Ascending aorta (tissue), 2 donors: Measurements from ENCODE around the gene EFNB3. TPM values are rescaled to one million over a fixed set of nuclear protein-coding genes. Genes with fewer than 3 reads are reported as not detected.

Experiments
- DNase-seq, 2 donors: peaks; one replicate each; pipeline ENCODE4 v3.0.0-alpha.2; 2019; ENCODE audit warnings: low spot score in 2 of 2
- H3K27ac ChIP-seq, 2 donors: fragments of 200-600 bp; sonication (generic); one replicate each; pipeline ENCODE4 v1.5.1; 2016 to 2017; ENCODE audit warnings: mild to moderate bottlenecking in 1 of 2
- H3K27me3 ChIP-seq: fragments of 200-600 bp; sonication (generic); one replicate; pipeline ENCODE4 v1.5.1; 2017
- H3K36me3 ChIP-seq, 2 donors: fragments of 200-600 bp; sonication (generic); one replicate each; pipeline ENCODE4 v1.5.1; 2016
- H3K4me1 ChIP-seq, 2 donors: fragments of 200-600 bp; sonication (generic); one replicate each; pipeline ENCODE4 v1.5.1; 2016 to 2017; ENCODE audit warnings: mild to moderate bottlenecking in 1 of 2
- H3K4me3 ChIP-seq, 2 donors: fragments of 200-600 bp; sonication (generic); one replicate each; pipeline ENCODE4 v1.5.1; 2016 to 2017; ENCODE audit warnings: mild to moderate bottlenecking in 1 of 2
- H3K9me3 ChIP-seq, 2 donors: fragments of 200-600 bp; sonication (generic); one replicate each; pipeline ENCODE4 v1.5.1; 2016
- CTCF ChIP-seq, 3 experiments: fragments of 200-600 bp in 2 of 3; fragments of 450-650 bp in 1 of 3; sonication (generic) in 2 of 3; IDR thresholded peaks; one replicate each; pipeline ENCODE4 v1.5.1; 2016 to 2019; ENCODE audit warnings: antibody characterized with exemption in 3 of 3, mild to moderate bottlenecking in 1 of 3, moderate library complexity in 1 of 3
- intact Hi-C: fragments of 100-400 bp; cut with DNase I; formaldehyde crosslinking; loops from one replicate; pipeline ENCODE4 v1.15.1; 2023
- total RNA-seq: library from RNA; depleted of rRNA; stranded (reverse); fragments of >200 nt; gene quantifications from one replicate; pipeline ENCODE4 v1.1.0, GENCODE V29; 2016

EFNB3 gene
- total RNA-seq, 1 donor from 2014 or later, result not detected

DNA sequence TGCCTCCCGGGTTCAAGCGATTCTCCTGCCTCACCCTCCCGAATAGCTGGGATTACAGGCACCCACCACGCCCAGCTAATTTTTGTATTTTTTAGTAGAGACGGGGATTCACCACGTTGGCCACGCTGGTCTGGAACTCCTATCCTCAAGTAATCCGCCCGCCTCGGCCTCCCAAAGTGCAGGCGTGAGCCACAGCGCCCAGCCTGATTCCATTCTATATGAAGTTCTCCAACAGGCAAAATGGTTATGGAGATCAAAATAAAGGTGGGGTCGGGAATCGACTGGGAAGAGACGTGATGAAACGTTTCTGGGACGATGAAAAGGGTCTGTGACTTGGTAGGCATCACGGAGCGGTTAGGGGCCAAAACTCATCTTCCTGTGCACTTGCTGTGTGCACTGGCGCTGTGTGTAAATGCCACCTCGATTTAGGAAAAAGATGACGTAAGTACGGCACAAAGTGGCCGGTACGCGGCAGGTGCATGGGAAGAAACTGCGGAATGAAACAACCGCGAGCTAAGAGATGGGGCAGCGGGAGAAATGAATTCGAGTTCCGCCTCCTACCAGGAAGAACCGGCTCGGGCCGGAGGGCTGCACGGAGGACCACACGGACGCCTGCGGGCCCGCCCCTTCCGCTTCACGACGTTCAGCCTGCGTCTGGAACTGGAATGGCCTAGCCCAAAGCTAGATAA lies 19.3 kb upstream of the EFNB3 start:
- no peak for TF ChIP-seq CTCF (IDR thresholded peaks at IDR 0.05)
- no peaks in the 10 kb centered on the region for H3K27me3 ChIP-seq
- peaks cover 9 to 16% of the 10 kb centered on the region in 2 donors for H3K4me1 ChIP-seq
- no peaks in the 10 kb centered on the region for H3K36me3 ChIP-seq
- peak; percentile 58 to 95 for DNase-seq
- peak overlapping the region; percentile 87 to 94 for H3K27ac ChIP-seq
- H3K4me3 ChIP-seq, result peak overlapping the region; percentile 70 to 79
- intact Hi-C loops, result loop anchor here (2.0 to 10.0 kb wide), 8 partner anchors 149 to 443 kb away; partner anchors contain the start of genes EIF5A, GABARAP, KCTD11 and KDM6B
- H3K9me3 ChIP-seq, result no peaks in the 10 kb centered on the region

- Histone ChIP-seq H3K27ac (peak overlapping the region; percentile 87 to 94), H3K9me3 (no peaks in the 10 kb centered on the region), H3K27me3 (no peaks in the 10 kb centered on the region), H3K36me3 (no peaks in the 10 kb centered on the region), H3K4me1 (peaks cover 9 to 16% of the 10 kb centered on the region in 2 donors), H3K4me3 (peak overlapping the region; percentile 70 to 79)
- intact Hi-C loops, result loop anchor here (2.0 to 10.0 kb wide), 8 partner anchors 148 to 444 kb away; partner anchors contain the start of genes EIF5A, GABARAP, KCTD11 and KDM6B
- peak in 1 of 2 donors; percentile 84 for DNase-seq
- TF ChIP-seq CTCF (IDR thresholded peaks at IDR 0.05), result no peak
Observed at GRCh38 chr17:7686222-7687071, 18.6 kb upstream of the EFNB3 start.

DNA sequence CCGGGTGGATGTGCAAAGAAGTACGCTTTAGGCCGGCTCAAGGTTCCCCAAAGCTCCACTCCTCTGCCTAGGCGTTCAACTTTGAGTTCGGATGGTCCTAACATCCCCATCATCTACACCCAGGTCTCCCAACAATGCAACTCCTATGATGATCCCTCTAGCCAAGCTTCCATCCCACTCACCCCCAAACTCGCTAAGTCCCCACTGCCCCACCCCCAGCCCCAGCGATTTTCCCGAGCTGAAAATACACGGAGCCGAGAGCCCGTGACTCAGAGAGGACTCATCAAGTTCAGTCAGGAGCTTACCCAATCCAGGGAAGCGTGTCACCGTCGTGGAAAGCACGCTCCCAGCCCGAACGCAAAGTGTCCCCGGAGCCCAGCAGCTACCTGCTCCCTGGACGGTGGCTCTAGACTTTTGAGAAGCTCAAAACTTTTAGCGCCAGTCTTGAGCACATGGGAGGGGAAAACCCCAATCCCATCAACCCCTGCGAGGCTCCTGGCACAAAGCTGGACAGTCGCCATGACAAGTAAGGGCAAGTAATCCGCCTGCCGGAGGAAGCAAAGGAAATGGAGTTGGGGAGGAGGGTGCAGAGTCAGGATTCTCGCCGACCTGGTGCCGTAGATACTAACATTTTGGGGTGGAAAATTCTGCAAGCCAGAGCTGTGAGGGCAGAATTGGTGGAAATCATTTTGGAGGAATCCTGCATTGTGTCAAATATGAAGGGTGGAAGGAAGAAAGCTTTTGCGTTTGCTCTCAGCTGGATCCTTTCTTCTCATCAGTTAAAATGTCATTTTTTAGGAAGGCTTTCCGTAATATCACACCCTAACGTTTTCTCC lies 17.7 kb upstream of the EFNB3 start, which contains the start of gene TP53:
TP53 (minus strand) TSS at position 419 of the 836 bp plus-strand sequence. CDS start 10,896 bp downstream, outside the sequence.
- DNase-seq, result peak; percentile 61 to 93
- intact Hi-C loops, result loop anchor here (2.0 to 10.0 kb wide), 8 partner anchors 148 to 444 kb away; partner anchors contain the start of genes EIF5A, GABARAP, KCTD11 and KDM6B
- peak within 1 kb of the TSS; percentile 70 to 79 for H3K4me3 ChIP-seq
- no peaks in the 10 kb centered on the region for H3K27me3 ChIP-seq
- peaks cover 9 to 16% of the 10 kb centered on the region in 2 donors for H3K4me1 ChIP-seq
- H3K27ac ChIP-seq, result peak within 1 kb of the TSS; percentile 87 to 94
- peak in 1 of 3 experiments; percentile 9 for TF ChIP-seq CTCF (IDR thresholded peaks at IDR 0.05)
- H3K36me3 ChIP-seq, result no peaks in the 10 kb centered on the region
- H3K9me3 ChIP-seq, result no peaks in the 10 kb centered on the region

DNA sequence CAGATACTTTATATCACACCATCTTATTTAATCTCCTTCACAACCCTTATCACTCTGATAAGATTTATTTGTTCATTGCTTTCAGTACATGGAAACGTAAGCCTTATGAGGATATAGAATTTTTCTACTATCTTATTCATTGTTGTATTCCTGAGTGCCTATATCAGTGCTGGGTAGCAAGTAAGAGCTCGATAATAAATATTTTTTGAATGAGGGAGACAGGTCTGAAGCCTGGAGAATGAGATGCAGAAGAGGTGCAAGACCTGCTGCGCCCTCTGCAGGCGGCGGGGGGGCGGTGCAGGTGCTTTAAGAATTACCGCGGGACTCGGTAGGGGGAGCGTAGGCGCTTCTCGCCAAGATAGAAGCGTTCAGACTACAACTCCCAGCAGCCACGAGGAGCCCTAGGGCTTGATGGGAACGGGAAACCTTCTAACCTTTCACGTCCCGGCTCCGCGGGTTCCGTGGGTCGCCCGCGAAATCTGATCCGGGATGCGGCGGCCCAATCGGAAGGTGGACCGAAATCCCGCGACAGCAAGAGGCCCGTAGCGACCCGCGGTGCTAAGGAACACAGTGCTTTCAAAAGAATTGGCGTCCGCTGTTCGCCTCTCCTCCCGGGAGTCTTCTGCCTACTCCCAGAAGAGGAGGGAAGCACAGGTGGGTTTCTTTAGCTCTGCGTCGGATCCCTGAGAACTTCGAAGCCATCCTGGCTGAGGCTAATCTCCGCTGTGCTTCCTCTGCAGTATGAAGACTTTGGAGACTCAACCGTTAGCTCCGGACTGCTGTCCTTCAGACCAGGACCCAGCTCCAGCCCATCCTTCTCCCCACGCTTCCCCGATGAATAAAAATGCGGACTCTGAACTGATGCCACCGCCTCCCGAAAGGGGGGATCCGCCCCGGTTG lies 16.8 kb upstream of the EFNB3 start, which contains the start of gene WRAP53:
WRAP53 (plus strand) TSS at position 570 of the 900 bp plus-strand sequence; CDS start at position 742, 172 bp downstream.
- Histone ChIP-seq H3K9me3 (no peaks in the 10 kb centered on the region), H3K4me3 (peak within 1 kb of the TSS; percentile 70 to 79), H3K36me3 (no peaks in the 10 kb centered on the region), H3K27ac (peak within 1 kb of the TSS; percentile 87 to 94), H3K27me3 (no peaks in the 10 kb centered on the region), H3K4me1 (peaks cover 9 to 16% of the 10 kb centered on the region in 2 donors)
- intact Hi-C loops, result loop anchor here (1.0 to 10.0 kb wide), 12 partner anchors 29 to 445 kb away; partner anchors contain the start of genes DNAH2, EIF5A, FXR2 and GABARAP
- peak; percentile 97 to 100 for DNase-seq
- TF ChIP-seq CTCF (IDR thresholded peaks at IDR 0.05), result peak; percentile 94 to 99 (median 99)
